GM23338 (cell line): Measurements from ENCODE around the gene ADAMTS10. TPM values are rescaled to one million over a fixed set of nuclear protein-coding genes. Genes with fewer than 3 reads are reported as not detected.

Experiments used
- ATAC-seq: fragments of 200-7000 bp; cut with Tn5 transposase; 3 replicates; pipeline ENCODE4 v1.9.1; 2020
- DNase-seq: peaks from one replicate; pipeline ENCODE4 v3.0.0-alpha.2; 2015; ENCODE audit warnings: low spot score
- H2AFZ ChIP-seq: fragments of 200-600 bp; sonication (generic); 2 replicates; pipeline ENCODE4 v1.8.0; 2016; ENCODE audit warnings: antibody characterized with exemption, mild to moderate bottlenecking, moderate library complexity
- H3F3A ChIP-seq: fragments of 200-600 bp; sonication (generic); replicated peaks from 2 replicates; pipeline ENCODE4 v1.8.0; 2017; ENCODE audit warnings: antibody characterized with exemption, mixed run types, low read depth
- H3K27ac ChIP-seq: fragments of 200-600 bp; sonication (generic); 2 replicates; pipeline ENCODE4 v1.6.1; 2016; ENCODE audit warnings: low read depth
- H3K27me3 ChIP-seq: fragments of 200-600 bp; sonication (generic); 2 replicates; pipeline ENCODE4 v1.8.0; 2016; ENCODE audit warnings: mild to moderate bottlenecking, mixed run types, moderate library complexity; ENCODE audit not compliant: insufficient read depth
- H3K36me3 ChIP-seq: fragments of 200-600 bp; sonication (generic); 2 replicates; pipeline ENCODE4 v1.8.0; 2016; ENCODE audit warnings: mild to moderate bottlenecking; ENCODE audit not compliant: insufficient read depth
- H3K4me1 ChIP-seq: fragments of 200-600 bp; sonication (generic); 2 replicates; pipeline ENCODE4 v1.8.0; 2016; ENCODE audit warnings: mild to moderate bottlenecking, moderate library complexity; ENCODE audit not compliant: insufficient read depth
- H3K4me2 ChIP-seq: fragments of 200-600 bp; sonication (generic); 2 replicates; pipeline ENCODE4 v1.7.1; 2017; ENCODE audit warnings: mixed run types
- H3K4me3 ChIP-seq: fragments of 200-600 bp; sonication (generic); 2 replicates; pipeline ENCODE4 v1.6.1; 2016; ENCODE audit warnings: mixed run types
- H3K79me2 ChIP-seq: fragments of 200-600 bp; sonication (generic); replicated peaks from 2 replicates; pipeline ENCODE4 v1.8.0; 2017; ENCODE audit warnings: mild to moderate bottlenecking; ENCODE audit not compliant: insufficient read depth
- H3K9me2 ChIP-seq: fragments of 200-600 bp; sonication (generic); 2 replicates; pipeline ENCODE4 v1.8.0; 2017; ENCODE audit not compliant: insufficient read depth
- H4K20me1 ChIP-seq: fragments of 200-600 bp; sonication (generic); replicated peaks from 2 replicates; pipeline ENCODE4 v1.8.0; 2017; ENCODE audit warnings: mild to moderate bottlenecking; ENCODE audit not compliant: insufficient read depth
- H3K27ac Mint-ChIP-seq: 2 replicates; pipeline ENCODE4 v1.8.0; 2020; ENCODE audit warnings: inconsistent platforms, mild to moderate bottlenecking, moderate library complexity, mixed read lengths
- H3K27me3 Mint-ChIP-seq: 3 replicates; pipeline ENCODE4 v1.8.0; 2022; ENCODE audit warnings: low read depth, mild to moderate bottlenecking, moderate library complexity, mixed read lengths, inconsistent platforms; ENCODE audit not compliant: insufficient read depth, poor library complexity
- H3K36me3 Mint-ChIP-seq: 3 replicates; pipeline ENCODE4 v1.8.0; 2021; ENCODE audit warnings: low read depth, mild to moderate bottlenecking, inconsistent platforms, moderate library complexity, mixed read lengths
- H3K4me1 Mint-ChIP-seq: 3 replicates; pipeline ENCODE4 v1.8.0; 2020; ENCODE audit warnings: mild to moderate bottlenecking, inconsistent platforms, mixed read lengths
- H3K4me3 Mint-ChIP-seq: 3 replicates; pipeline ENCODE4 v1.8.0; 2021; ENCODE audit warnings: moderate library complexity, mild to moderate bottlenecking, inconsistent platforms, mixed read lengths
- H3K9me3 Mint-ChIP-seq: 3 replicates; pipeline ENCODE4 v1.8.0; 2020; ENCODE audit warnings: moderate library complexity, mild to moderate bottlenecking, inconsistent platforms, mixed read lengths
- CREB1 ChIP-seq: fragments of 250-450 bp; sonication (Bioruptor Pico); IDR thresholded peaks from 2 replicates; pipeline ENCODE4 v1.5.0; 2020; ENCODE audit warnings: low read depth, mild to moderate bottlenecking, moderate library complexity
- EZH2 ChIP-seq: fragments of 200-600 bp; sonication (generic); IDR thresholded peaks from one replicate; pipeline ENCODE4 v1.8.0; 2017; ENCODE audit warnings: antibody characterized with exemption, mild to moderate bottlenecking, low read depth; ENCODE audit not compliant: unreplicated experiment
- EZH2phosphoT487 ChIP-seq: fragments of 200-600 bp; sonication (generic); IDR thresholded peaks from one replicate; pipeline ENCODE4 v1.8.1; 2018; ENCODE audit warnings: antibody characterized with exemption; ENCODE audit not compliant: unreplicated experiment
- JUNB ChIP-seq: IDR thresholded peaks from one replicate; pipeline ENCODE4 v1.6.1; 2016; ENCODE audit warnings: antibody characterized with exemption; ENCODE audit not compliant: unreplicated experiment
- NANOG ChIP-seq: IDR thresholded peaks from 2 replicates; pipeline ENCODE4 v1.6.1; 2016; ENCODE audit warnings: antibody characterized with exemption, borderline replicate concordance
- POLR2AphosphoS5 ChIP-seq: IDR thresholded peaks from 2 replicates; pipeline ENCODE4 v1.6.1; 2016; ENCODE audit warnings: antibody characterized with exemption, low read depth
- STAT1 ChIP-seq: IDR thresholded peaks from one replicate; pipeline ENCODE4 v1.6.1; 2016; ENCODE audit warnings: antibody characterized with exemption; ENCODE audit not compliant: unreplicated experiment
- ZNF114 ChIP-seq: fragments of 250-450 bp; sonication (Bioruptor Pico); IDR thresholded peaks from 2 replicates; pipeline ENCODE4 v1.5.0; 2020; ENCODE audit warnings: mild to moderate bottlenecking, moderate library complexity
- ZNF331 ChIP-seq: fragments of 250-450 bp; sonication (Bioruptor Pico); IDR thresholded peaks from 2 replicates; pipeline ENCODE4 v1.5.0; 2020; ENCODE audit warnings: low read depth, mild to moderate bottlenecking, moderate library complexity
- polyA plus RNA-seq: library from polyadenylated mRNA; unstranded; fragments of >200 nt; fragmentation: Nextera tagmentation; extraction: Ambion mirVana; gene quantifications from 2 replicates; pipeline ENCODE4 v1.2.1, GENCODE V29; 2016
- total RNA-seq: library from RNA; depleted of rRNA; stranded (reverse); fragments of >200 nt; shearing (Covaris generic); gene quantifications from 2 replicates; pipeline ENCODE4 v1.2.3, GENCODE V29; 2014
- TF ChIP-seq, protein P1 (sequence below): IDR thresholded peaks from 2 replicates; pipeline ENCODE4 v1.6.1; 2016; ENCODE audit warnings: antibody characterized with exemption
- TF ChIP-seq, protein P2 (sequence below): IDR thresholded peaks from one replicate; pipeline ENCODE4 v1.6.1; 2018; ENCODE audit warnings: antibody characterized with exemption; ENCODE audit not compliant: unreplicated experiment
- TF ChIP-seq, protein P3 (sequence below), 2 experiments: fragments of 200-600 bp in 1 of 2; sonication (generic) in 1 of 2; conservative IDR thresholded peaks; 2 replicates each; pipeline versions ENCODE4 v1.5.1 to v1.6.1; 2016 to 2017; ENCODE audit warnings: antibody characterized with exemption in 2 of 2, low read depth in 2 of 2, mild to moderate bottlenecking in 2 of 2, moderate library complexity in 1 of 2

ADAMTS10 gene
- total and polyA plus RNA-seq, 2 experiments from 2014 or later: 5.0 to 25.9 TPM

DNA sequence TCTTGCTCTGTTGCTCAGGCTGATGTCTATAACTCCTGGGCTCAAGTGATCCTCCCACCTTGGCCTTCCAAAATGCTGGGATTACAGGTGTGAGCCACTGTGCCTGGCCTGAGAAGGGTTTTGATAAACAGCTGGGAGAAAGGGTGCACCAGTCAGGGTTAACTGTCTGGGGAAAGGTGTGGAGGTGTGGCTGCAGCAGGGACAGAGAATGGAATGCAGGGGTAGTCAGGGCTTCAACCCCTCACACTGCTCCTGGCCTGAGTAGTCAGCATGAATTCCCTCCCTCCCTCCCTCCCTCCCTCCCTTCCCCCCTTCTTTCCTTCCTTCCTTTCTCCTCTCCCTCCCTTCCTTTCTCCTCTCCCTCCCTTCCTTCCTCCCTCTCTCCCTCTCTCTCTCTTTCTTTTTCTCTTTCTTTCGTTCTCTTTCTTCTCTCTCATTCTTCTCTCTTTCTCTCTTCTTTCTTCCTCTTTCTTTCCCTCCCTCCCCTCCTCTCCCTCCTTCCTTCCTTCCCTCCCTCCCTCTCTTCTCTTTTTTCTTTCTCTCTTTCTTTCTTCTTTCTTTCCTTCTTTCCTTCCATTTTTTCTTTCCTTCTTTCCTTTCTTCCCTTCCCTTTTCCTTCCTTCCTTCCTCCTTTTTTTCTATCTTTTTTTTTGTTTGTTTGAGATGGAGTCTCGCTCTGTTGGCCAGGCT, 49.3 kb downstream of the ADAMTS10 start (continued):
- TF ChIP-seq, protein P1, sequence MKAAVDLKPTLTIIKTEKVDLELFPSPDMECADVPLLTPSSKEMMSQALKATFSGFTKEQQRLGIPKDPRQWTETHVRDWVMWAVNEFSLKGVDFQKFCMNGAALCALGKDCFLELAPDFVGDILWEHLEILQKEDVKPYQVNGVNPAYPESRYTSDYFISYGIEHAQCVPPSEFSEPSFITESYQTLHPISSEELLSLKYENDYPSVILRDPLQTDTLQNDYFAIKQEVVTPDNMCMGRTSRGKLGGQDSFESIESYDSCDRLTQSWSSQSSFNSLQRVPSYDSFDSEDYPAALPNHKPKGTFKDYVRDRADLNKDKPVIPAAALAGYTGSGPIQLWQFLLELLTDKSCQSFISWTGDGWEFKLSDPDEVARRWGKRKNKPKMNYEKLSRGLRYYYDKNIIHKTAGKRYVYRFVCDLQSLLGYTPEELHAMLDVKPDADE: no peak
- no peak for TF ChIP-seq JUNB
- TF ChIP-seq POLR2AphosphoS5: no peak

DNA sequence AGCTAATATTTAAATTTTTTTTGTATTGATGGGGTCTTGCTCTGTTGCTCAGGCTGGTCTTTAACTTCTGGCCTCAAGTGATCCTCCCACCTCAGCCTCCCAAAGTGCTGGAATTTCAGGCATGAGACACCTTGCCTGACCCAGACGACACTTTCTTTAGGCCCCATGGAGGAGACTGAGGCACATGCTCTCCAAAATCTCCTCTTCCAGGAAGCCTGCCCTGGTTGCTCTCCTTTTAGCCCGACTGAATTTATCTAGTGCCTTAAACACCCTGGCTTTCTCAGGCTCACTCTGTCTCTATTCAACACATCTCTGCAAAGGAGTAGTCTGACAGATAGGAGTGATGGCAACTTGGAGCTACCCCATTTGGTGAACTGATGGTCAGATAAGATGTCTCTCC, 52.2 kb downstream of the ADAMTS10 start:
- H3K27me3 Mint-ChIP-seq: peaks cover 11% of the 10 kb centered on the region
- peaks cover 1% of the 10 kb centered on the region; the same call in 1 of the 2 replicates for H3F3A ChIP-seq
- TF ChIP-seq NANOG: no peak
- TF ChIP-seq, protein P2, sequence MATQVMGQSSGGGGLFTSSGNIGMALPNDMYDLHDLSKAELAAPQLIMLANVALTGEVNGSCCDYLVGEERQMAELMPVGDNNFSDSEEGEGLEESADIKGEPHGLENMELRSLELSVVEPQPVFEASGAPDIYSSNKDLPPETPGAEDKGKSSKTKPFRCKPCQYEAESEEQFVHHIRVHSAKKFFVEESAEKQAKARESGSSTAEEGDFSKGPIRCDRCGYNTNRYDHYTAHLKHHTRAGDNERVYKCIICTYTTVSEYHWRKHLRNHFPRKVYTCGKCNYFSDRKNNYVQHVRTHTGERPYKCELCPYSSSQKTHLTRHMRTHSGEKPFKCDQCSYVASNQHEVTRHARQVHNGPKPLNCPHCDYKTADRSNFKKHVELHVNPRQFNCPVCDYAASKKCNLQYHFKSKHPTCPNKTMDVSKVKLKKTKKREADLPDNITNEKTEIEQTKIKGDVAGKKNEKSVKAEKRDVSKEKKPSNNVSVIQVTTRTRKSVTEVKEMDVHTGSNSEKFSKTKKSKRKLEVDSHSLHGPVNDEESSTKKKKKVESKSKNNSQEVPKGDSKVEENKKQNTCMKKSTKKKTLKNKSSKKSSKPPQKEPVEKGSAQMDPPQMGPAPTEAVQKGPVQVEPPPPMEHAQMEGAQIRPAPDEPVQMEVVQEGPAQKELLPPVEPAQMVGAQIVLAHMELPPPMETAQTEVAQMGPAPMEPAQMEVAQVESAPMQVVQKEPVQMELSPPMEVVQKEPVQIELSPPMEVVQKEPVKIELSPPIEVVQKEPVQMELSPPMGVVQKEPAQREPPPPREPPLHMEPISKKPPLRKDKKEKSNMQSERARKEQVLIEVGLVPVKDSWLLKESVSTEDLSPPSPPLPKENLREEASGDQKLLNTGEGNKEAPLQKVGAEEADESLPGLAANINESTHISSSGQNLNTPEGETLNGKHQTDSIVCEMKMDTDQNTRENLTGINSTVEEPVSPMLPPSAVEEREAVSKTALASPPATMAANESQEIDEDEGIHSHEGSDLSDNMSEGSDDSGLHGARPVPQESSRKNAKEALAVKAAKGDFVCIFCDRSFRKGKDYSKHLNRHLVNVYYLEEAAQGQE: no peak
- no peak for TF ChIP-seq POLR2AphosphoS5
- TF ChIP-seq, protein P3, sequence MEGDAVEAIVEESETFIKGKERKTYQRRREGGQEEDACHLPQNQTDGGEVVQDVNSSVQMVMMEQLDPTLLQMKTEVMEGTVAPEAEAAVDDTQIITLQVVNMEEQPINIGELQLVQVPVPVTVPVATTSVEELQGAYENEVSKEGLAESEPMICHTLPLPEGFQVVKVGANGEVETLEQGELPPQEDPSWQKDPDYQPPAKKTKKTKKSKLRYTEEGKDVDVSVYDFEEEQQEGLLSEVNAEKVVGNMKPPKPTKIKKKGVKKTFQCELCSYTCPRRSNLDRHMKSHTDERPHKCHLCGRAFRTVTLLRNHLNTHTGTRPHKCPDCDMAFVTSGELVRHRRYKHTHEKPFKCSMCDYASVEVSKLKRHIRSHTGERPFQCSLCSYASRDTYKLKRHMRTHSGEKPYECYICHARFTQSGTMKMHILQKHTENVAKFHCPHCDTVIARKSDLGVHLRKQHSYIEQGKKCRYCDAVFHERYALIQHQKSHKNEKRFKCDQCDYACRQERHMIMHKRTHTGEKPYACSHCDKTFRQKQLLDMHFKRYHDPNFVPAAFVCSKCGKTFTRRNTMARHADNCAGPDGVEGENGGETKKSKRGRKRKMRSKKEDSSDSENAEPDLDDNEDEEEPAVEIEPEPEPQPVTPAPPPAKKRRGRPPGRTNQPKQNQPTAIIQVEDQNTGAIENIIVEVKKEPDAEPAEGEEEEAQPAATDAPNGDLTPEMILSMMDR (conservative IDR thresholded peaks at IDR 0.05; ENCODE audit: low read depth in 2 of 2): no peak
- no peak for TF ChIP-seq STAT1
- TF ChIP-seq ZNF331 (CRISPR knock-in tag): no peak
- no peak for TF ChIP-seq CREB1 (CRISPR knock-in tag)
- no peak for TF ChIP-seq EZH2phosphoT487
- TF ChIP-seq EZH2: no peak
- TF ChIP-seq, protein P1: no peak
- no peak for TF ChIP-seq ZNF114 (CRISPR knock-in tag)

More for the DNA sequence above, 52.2 kb downstream of the ADAMTS10 start:
- no peak overlapping the region for H3K4me3 ChIP-seq
- H3K4me2 ChIP-seq: no peak overlapping the region
- H3K4me3 Mint-ChIP-seq: no peak overlapping the region
- no peaks in the 10 kb centered on the region for H3K36me3 ChIP-seq
- peaks cover 2% of the 10 kb centered on the region; the same call in 1 of the 3 replicates for H3K4me1 Mint-ChIP-seq
- H3K27ac ChIP-seq: no peak overlapping the region
- no peaks in the 10 kb centered on the region for H3K36me3 Mint-ChIP-seq
- no peaks in the 10 kb centered on the region for H4K20me1 ChIP-seq
- H3K4me1 ChIP-seq: peaks cover 3% of the 10 kb centered on the region; the same call in 1 of the 2 replicates
- H3K9me3 Mint-ChIP-seq: no peaks in the 10 kb centered on the region; the same call in 1 of the 3 replicates
- H3K79me2 ChIP-seq: no peaks in the 10 kb centered on the region
- H2AFZ ChIP-seq: no peak overlapping the region
- ATAC-seq (no peak), DNase-seq (no peak)
- no peaks in the 10 kb centered on the region for H3K9me2 ChIP-seq
- H3K27me3 ChIP-seq: no peaks in the 10 kb centered on the region
- no peak overlapping the region for H3K27ac Mint-ChIP-seq
